HepG2 (cell line): ENCODE data around the gene PPP1R7. TPM values are rescaled to one million over a fixed set of nuclear protein-coding genes. Genes with fewer than 3 reads are reported as not detected.

Source experiments
- ATAC-seq: fragments of 200-7000 bp; cut with Tn5 transposase; 3 replicates; pipeline ENCODE4 v1.9.1; 2020; ENCODE audit warnings: mild to moderate bottlenecking, moderate library complexity
- BruUV-seq: library from RNA; stranded (reverse); fragments of 400-500 nt; replicated peaks from 2 replicates; lab custom pipeline; 2021; lab: Mats Ljungman, UMichigan
- CTCF ChIA-PET: fragments of 300-600 bp; formaldehyde crosslinking; extraction: SDS; loops from one replicate; lab custom pipeline; 2021; ENCODE audit warnings: low total read pairs, inconsistent platforms, low intra/inter-chr PET ratio; lab: Yijun Ruan, JAX
- POLR2A ChIA-PET: fragments of 350-600 bp; sonication (Branson Sonifier 250); formaldehyde crosslinking; loops from one replicate; lab custom pipeline; 2020; ENCODE audit warnings: antibody characterized with exemption, inconsistent platforms; lab: Yijun Ruan, JAX
- DNase-seq: peaks from one replicate; pipeline ENCODE4 v3.0.0-alpha.2; 2015; ENCODE audit warnings: low spot score
- FAIRE-seq: peaks from 3 replicates; lab custom pipeline; 2011; peaks lifted over from hg19 to GRCh38; lab: Jason Lieb, UNC
- H2AFZ ChIP-seq: one replicate; pipeline ENCODE4 v1.6.1; 2011; ENCODE audit warnings: low read length, inconsistent platforms
- H3K27ac ChIP-seq: fragments of 300-600 bp; 3 replicates; pipeline ENCODE4 v1.8.0; 2011; ENCODE audit warnings: mixed run types, mild to moderate bottlenecking, mixed read lengths, low read length, inconsistent platforms; ENCODE audit not compliant: insufficient read depth; ENCODE audit errors: extremely low read length
- H3K27me3 ChIP-seq, 2 experiments: fragments of 200-600 bp in 1 of 2; 2 replicates in 1 of 2; 3 replicates in 1 of 2; pipeline versions ENCODE4 v1.6.0 to v1.8.0; 2011; ENCODE audit warnings: low read length in 2 of 2, mild to moderate bottlenecking in 2 of 2, moderate library complexity in 2 of 2, inconsistent platforms in 1 of 2; ENCODE audit not compliant: insufficient read depth in 2 of 2, control insufficient read depth in 1 of 2
- H3K36me3 ChIP-seq, 2 experiments: fragments of 200-600 bp in 1 of 2; replicated peaks in 1 of 2; 2 replicates in 1 of 2; 3 replicates in 1 of 2; pipeline versions ENCODE4 v1.5.1 to v1.8.0; 2011; ENCODE audit warnings: low read length in 2 of 2, inconsistent platforms in 1 of 2; ENCODE audit not compliant: insufficient read depth in 2 of 2, control insufficient read depth in 1 of 2
- H3K4me1 ChIP-seq: 2 replicates; pipeline ENCODE4 v1.5.1; 2012; ENCODE audit warnings: low read length, inconsistent platforms; ENCODE audit not compliant: insufficient read depth
- H3K4me2 ChIP-seq: 2 replicates; pipeline ENCODE4 v1.6.0; 2011; ENCODE audit warnings: low read depth, low read length, inconsistent platforms
- H3K4me3 ChIP-seq, 3 experiments: fragments of 200-600 bp in 1 of 3; sonication (generic), shearing (Covaris generic) in 1 of 3; replicated peaks in 1 of 3; 2 replicates each; pipeline ENCODE4 v1.5.1; 2011 to 2016; ENCODE audit warnings: low read length in 3 of 3, inconsistent platforms in 2 of 3, low read depth in 2 of 3, mild to moderate bottlenecking in 2 of 3, control low read depth in 1 of 3, mixed read lengths in 1 of 3; ENCODE audit not compliant: insufficient read depth in 1 of 3
- H3K79me2 ChIP-seq: one replicate; pipeline ENCODE4 v1.6.1; 2011; ENCODE audit warnings: low read length, inconsistent platforms; ENCODE audit not compliant: insufficient read depth
- H3K9ac ChIP-seq: 2 replicates; pipeline ENCODE4 v1.6.0; 2011; ENCODE audit warnings: mild to moderate bottlenecking, low read depth, low read length, inconsistent platforms; ENCODE audit not compliant: insufficient read depth
- H3K9me3 ChIP-seq: 2 replicates; pipeline ENCODE4 v1.5.1; 2012; ENCODE audit warnings: mild to moderate bottlenecking, low read length
- H4K20me1 ChIP-seq: 2 replicates; pipeline ENCODE4 v1.6.0; 2011; ENCODE audit warnings: inconsistent platforms, mild to moderate bottlenecking, low read length, moderate library complexity; ENCODE audit not compliant: insufficient read depth
- ADNP ChIP-seq: sonication (generic); formaldehyde crosslinking; IDR thresholded peaks from 2 replicates; pipeline ENCODE4 v1.4.0; 2020; ENCODE audit warnings: missing genetic modification reagents
- BORCS8-MEF2B ChIP-seq: sonication (generic); formaldehyde crosslinking; IDR thresholded peaks from 2 replicates; pipeline ENCODE4 v1.8.0; 2022; ENCODE audit warnings: mild to moderate bottlenecking, missing genetic modification reagents
- ELF4 ChIP-seq: sonication (generic); formaldehyde crosslinking; IDR thresholded peaks from 2 replicates; pipeline ENCODE4 v1.5.0; 2020; ENCODE audit warnings: missing genetic modification reagents, mild to moderate bottlenecking, moderate library complexity, borderline replicate concordance
- FOSL2 ChIP-seq: sonication (generic); formaldehyde crosslinking; IDR thresholded peaks from 2 replicates; pipeline ENCODE4 v1.4.0; 2020; ENCODE audit warnings: missing genetic modification reagents
- GLI4 ChIP-seq: sonication (generic); formaldehyde crosslinking; IDR thresholded peaks from 2 replicates; pipeline ENCODE4 v1.5.1; 2020; ENCODE audit warnings: missing genetic modification reagents, mild to moderate bottlenecking, moderate library complexity, borderline replicate concordance
- GPN1 ChIP-seq: sonication (generic); formaldehyde crosslinking; IDR thresholded peaks from 2 replicates; pipeline ENCODE4 v1.5.1; 2020; ENCODE audit warnings: missing genetic modification reagents, borderline replicate concordance
- HOXA7 ChIP-seq: sonication (generic); formaldehyde crosslinking; IDR thresholded peaks from 2 replicates; pipeline ENCODE4 v1.8.1; 2022; ENCODE audit warnings: mild to moderate bottlenecking, missing genetic modification reagents, moderate library complexity
- NFIB ChIP-seq: sonication (generic); formaldehyde crosslinking; IDR thresholded peaks from 2 replicates; pipeline ENCODE4 v1.9.0; 2021; ENCODE audit warnings: missing genetic modification reagents, mild to moderate bottlenecking, borderline replicate concordance
- NFYC ChIP-seq: IDR thresholded peaks from 2 replicates; pipeline ENCODE4 v1.6.1; 2016; ENCODE audit warnings: missing genetic modification reagents, missing compliant biosample characterization
- PBX3 ChIP-seq: sonication (generic); formaldehyde crosslinking; IDR thresholded peaks from 2 replicates; pipeline ENCODE4 v1.8.1; 2023; ENCODE audit warnings: missing genetic modification reagents, inconsistent platforms, borderline replicate concordance
- SAP130 ChIP-seq: IDR thresholded peaks from 2 replicates; pipeline ENCODE4 v1.6.1; 2016; ENCODE audit warnings: low read depth
- TOE1 ChIP-seq: sonication (generic); formaldehyde crosslinking; IDR thresholded peaks from 2 replicates; pipeline ENCODE4 v1.4.0; 2020; ENCODE audit warnings: mild to moderate bottlenecking, missing genetic modification reagents
- ZBTB38 ChIP-seq: sonication (generic); formaldehyde crosslinking; IDR thresholded peaks from 2 replicates; pipeline ENCODE4 v1.5.1; 2020; ENCODE audit warnings: mild to moderate bottlenecking, missing genetic modification reagents
- ZNF260 ChIP-seq: sonication (generic); formaldehyde crosslinking; IDR thresholded peaks from 2 replicates; pipeline ENCODE4 v1.4.0; 2020; ENCODE audit warnings: missing genetic modification reagents, low read depth, mild to moderate bottlenecking, borderline replicate concordance
- ZNF274 ChIP-seq: sonication (generic); formaldehyde crosslinking; IDR thresholded peaks from 2 replicates; pipeline ENCODE4 v1.5.1; 2020; ENCODE audit warnings: mild to moderate bottlenecking, missing genetic modification reagents
- ZUFSP ChIP-seq: sonication (generic); formaldehyde crosslinking; IDR thresholded peaks from 2 replicates; pipeline ENCODE4 v1.9.0; 2021; ENCODE audit warnings: missing genetic modification reagents, mild to moderate bottlenecking, borderline replicate concordance
- WGBS: methylation state at CpG from one replicate; pipeline ENCODE4 v1.1.6; 2017; ENCODE audit warnings: low lambda C conversion rate; 5-methylcytosine and 5-hydroxymethylcytosine counted together
- in situ Hi-C: cut with HindIII; loops from 2 replicates; pipeline ENCODE4 v1.10.0; 2017; ENCODE audit warnings: low pct_unique_long_range_greater_than_20kb; ENCODE audit not compliant: extremely low pct_ligation_motif_present
- intact Hi-C: fragments of 100-400 bp; cut with micrococcal nuclease; formaldehyde crosslinking; loops from one replicate; pipeline ENCODE4 v1.10.0; 2022; ENCODE audit not compliant: unreplicated experiment
- polyA plus RNA-seq, 8 experiments: library from polyadenylated mRNA; depleted of rRNA in 3 of 8; stranded (reverse) in 7 of 8; unstranded in 1 of 8; fragments of >200 nt; fragmentation: Illumina TruSeq in 4 of 8; extraction: Trizol in 4 of 8; gene quantifications; 2 replicates each; pipeline versions ENCODE4 v1.2.1 to v1.2.3, GENCODE V29; 2011 to 2016; ENCODE audit warnings: low read depth in 4 of 8, missing spikeins in 1 of 8, mixed read lengths in 1 of 8; ENCODE audit not compliant: insufficient read depth in 1 of 8
- total RNA-seq, 5 experiments: library from RNA; depleted of rRNA; stranded (reverse); fragments of >200 nt; fragmentation: Illumina TruSeq; extraction: Trizol; gene quantifications; 2 replicates each; pipeline ENCODE4 v1.2.3, GENCODE V29; 2016; ENCODE audit warnings: low read depth in 1 of 5
- TF ChIP-seq, protein P1 (sequence below): sonication (generic); formaldehyde crosslinking; IDR thresholded peaks from 2 replicates; pipeline ENCODE4 v1.4.0; 2020; ENCODE audit warnings: low read depth, missing genetic modification reagents

Gene PPP1R7
- total and polyA plus RNA-seq, 2 of the 13 experiments (the other 11 are each of a cell fraction or from before 2014, with no cell fraction given), result 33.3 to 67.9 TPM

GRCh38 chr2:241105641-241106040 is 44.6 kb upstream of the PPP1R7 start:
- no TSS peak for BruUV-seq

More at GRCh38 chr2:241105641-241106040, 44.6 kb upstream of the PPP1R7 start:
- Histone ChIP-seq H3K4me3 (no peak overlapping the region), H3K79me2 (peaks cover 22% of the 10 kb centered on the region), H3K9me3 (no peaks in the 10 kb centered on the region), H3K27me3 (no peaks in the 10 kb centered on the region; a peak in 1 of 5 replicates), H3K9ac (no peak overlapping the region), H2AFZ (no peak overlapping the region), H3K27ac (no peak overlapping the region), H3K36me3 (peaks cover 2 to 14% of the 10 kb centered on the region in 2 experiments; a peak in 2 of 5 replicates), H3K4me2 (no peak overlapping the region), H3K4me1 (peaks cover 20% of the 10 kb centered on the region), H4K20me1 (no peaks in the 10 kb centered on the region)
- TF ChIP-seq SAP130 (CRISPR knock-in tag) (no peak), PBX3 (CRISPR knock-in tag) (no peak), ADNP (CRISPR knock-in tag) (no peak), FOSL2 (CRISPR knock-in tag) (no peak), ZNF260 (CRISPR knock-in tag) (no peak), ELF4 (CRISPR knock-in tag) (no peak), GPN1 (CRISPR knock-in tag) (no peak), GLI4 (CRISPR knock-in tag) (no peak), NFYC (CRISPR knock-in tag) (no peak), ZNF274 (no peak), HOXA7 (CRISPR knock-in tag) (no peak), BORCS8-MEF2B (CRISPR knock-in tag) (no peak), NFIB (CRISPR knock-in tag) (no peak), ZUFSP (CRISPR knock-in tag) (no peak), TOE1 (no peak), ZBTB38 (no peak)
- TF ChIP-seq, protein P1, sequence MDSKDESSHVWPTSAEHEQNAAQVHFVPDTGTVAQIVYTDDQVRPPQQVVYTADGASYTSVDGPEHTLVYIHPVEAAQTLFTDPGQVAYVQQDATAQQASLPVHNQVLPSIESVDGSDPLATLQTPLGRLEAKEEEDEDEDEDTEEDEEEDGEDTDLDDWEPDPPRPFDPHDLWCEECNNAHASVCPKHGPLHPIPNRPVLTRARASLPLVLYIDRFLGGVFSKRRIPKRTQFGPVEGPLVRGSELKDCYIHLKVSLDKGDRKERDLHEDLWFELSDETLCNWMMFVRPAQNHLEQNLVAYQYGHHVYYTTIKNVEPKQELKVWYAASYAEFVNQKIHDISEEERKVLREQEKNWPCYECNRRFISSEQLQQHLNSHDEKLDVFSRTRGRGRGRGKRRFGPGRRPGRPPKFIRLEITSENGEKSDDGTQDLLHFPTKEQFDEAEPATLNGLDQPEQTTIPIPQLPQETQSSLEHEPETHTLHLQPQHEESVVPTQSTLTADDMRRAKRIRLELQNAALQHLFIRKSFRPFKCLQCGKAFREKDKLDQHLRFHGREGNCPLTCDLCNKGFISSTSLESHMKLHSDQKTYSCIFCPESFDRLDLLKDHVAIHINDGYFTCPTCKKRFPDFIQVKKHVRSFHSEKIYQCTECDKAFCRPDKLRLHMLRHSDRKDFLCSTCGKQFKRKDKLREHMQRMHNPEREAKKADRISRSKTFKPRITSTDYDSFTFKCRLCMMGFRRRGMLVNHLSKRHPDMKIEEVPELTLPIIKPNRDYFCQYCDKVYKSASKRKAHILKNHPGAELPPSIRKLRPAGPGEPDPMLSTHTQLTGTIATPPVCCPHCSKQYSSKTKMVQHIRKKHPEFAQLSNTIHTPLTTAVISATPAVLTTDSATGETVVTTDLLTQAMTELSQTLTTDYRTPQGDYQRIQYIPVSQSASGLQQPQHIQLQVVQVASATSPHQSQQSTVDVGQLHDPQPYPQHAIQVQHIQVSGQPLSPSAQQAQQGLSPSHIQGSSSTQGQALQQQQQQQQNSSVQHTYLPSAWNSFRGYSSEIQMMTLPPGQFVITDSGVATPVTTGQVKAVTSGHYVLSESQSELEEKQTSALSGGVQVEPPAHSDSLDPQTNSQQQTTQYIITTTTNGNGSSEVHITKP (CRISPR knock-in tag), result no peak
- intact Hi-C loops (no loop called here), in situ Hi-C loops (no loop called here)
- ATAC-seq (no peak), DNase-seq (no peak), FAIRE-seq (no peak)
- 76% methylated on average over 3 of the region's 3 CpGs for WGBS
- POLR2A ChIA-PET, result interaction anchor here (0.6 kb wide), 1 partner anchor 45 kb away, joined by 3 read pairs; the partner anchor contains the start of gene PPP1R7
- CTCF ChIA-PET, result no interaction called here
